Left forelimb (tissue), 1 donor: ENCODE data around the gene SETD4.

Source experiments
- DNase-seq: peaks from one replicate; pipeline ENCODE4 v3.0.0-alpha.2; 2018; ENCODE audit warnings: low spot score

The SETD4 gene

GRCh38 chr21:36047139-36047538 is 13.2 kb downstream of the SETD4 start:
- DNase-seq, result no peak

- no peak for DNase-seq
Measured at GRCh38 chr21:36045993-36046392, 14.3 kb downstream of the SETD4 start.

DNA sequence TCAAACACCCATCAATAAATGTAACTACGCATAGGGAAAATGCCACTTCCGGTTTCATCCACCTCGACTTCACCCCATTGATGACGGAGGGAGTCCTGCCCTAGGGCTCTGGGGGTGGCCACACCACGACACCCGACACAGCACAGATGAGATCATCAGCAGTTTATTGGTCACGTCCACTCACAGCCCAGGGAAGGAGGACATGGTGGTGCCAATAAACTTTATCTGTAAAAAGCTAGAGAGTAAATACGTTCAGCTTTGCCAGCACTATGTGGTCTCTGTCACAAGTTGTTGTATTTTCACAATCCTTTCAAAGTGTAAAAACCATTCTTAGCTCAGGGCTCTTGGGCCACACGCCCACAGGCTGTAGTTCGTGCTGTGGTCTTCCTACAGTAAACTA is 16.3 kb downstream of the SETD4 start:
- DNase-seq, result no peak

- DNase-seq, result no peak
Measured at GRCh38 chr21:36041910-36042309, 18.4 kb downstream of the SETD4 start.

DNA sequence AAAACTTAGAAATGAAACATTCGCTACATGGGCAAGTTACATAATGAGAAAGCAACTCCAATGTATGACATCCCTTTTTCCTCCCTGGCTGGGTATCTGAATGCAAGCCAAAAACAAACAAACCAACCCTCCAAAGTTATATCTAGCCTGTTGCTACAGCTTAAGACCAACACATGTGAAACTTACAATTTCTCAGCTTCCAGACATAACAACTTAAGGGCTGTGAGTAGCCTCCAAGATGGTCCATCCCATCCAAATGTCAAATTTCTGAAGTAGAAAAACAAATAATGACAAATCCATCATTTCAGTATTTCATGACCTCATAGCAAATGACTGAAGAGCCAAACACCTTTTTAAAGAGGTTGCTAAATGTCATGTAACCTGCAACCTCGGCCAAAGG is 19.9 kb downstream of the SETD4 start:
- DNase-seq, result no peak

DNA sequence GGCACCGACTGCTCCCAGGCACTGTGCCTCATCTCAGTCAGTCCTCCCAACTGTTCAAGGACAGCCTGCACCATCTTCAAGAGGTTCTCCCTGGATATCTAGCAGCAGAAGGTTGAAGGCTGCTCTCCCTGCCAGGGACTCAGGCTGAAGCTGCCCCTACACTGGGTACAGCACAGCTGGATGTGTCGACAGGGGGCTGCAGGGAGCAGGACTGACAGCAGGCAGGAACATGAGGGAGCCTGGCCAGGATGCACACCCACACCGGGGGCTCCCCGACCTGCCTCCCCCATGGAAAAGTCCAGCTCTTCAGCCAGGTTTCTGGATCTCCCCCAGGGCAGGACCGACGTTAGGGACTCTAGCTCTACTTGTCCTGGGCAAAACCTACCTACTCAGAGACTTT is 20.5 kb downstream of the SETD4 start:
- no peak for DNase-seq

- no peak for DNase-seq
Measured at GRCh38 chr21:36038701-36039497, 21.4 kb downstream of the SETD4 start.

DNA sequence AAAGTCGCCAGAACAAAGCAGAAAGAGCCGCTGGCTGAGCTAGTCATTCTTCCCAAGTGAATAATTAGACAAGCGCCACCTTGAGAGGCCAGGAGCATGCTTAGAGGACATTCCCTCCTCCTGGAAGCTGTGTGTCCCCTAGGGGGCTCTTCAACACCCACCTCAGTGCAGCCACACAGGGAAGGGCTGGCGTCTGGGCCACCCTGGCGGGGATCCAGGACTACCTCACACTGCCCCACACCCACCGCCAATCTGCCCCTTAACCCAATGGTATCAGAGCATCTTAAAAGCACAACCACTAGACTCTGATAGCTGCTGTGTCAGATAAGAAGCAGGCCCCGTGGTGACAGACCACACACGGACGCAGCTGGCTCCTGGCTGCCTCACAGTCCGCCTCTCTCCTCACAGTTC is 24.9 kb downstream of the SETD4 start:
- no peak for DNase-seq

GRCh38 chr21:36034211-36034913 is 26.0 kb downstream of the SETD4 start:
- DNase-seq, result no peak

DNA sequence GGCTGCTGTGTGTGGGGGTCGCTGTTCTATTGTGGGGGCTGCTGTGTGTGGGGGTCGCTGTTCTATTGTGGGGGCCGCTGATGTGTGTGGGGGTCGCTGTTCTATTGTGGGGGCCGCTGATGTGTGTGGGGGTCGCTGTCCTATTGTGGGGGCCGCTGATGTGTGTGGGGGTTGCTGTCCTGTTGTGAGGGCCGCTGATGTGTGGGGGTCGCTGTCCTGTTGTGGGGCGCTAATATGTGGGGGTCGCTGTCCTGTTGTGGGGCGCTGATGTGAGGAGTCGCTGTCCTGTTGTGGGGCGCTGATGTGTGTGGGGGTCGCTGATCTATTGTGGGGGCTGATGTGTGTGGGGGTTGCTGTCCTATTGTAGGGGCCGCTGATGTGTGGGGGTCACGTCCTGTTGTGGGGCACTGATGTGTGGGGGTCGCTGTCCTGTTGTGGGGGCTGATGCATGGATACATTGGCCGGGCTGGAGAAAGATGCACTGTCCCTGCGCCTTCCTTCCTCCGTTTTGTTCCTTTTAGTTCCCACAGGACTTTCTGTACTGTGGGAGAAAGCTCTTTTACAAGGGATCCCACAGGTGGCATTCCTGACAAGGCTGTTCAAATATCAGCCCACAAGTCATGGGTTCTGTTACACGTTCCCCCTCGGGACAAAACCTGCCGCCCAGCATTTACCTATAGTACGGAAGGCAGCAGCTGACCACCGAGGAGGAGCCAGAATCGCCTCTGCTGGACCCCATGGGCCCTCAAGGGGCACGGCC is 27.5 kb downstream of the SETD4 start:
- no peak for DNase-seq

DNA sequence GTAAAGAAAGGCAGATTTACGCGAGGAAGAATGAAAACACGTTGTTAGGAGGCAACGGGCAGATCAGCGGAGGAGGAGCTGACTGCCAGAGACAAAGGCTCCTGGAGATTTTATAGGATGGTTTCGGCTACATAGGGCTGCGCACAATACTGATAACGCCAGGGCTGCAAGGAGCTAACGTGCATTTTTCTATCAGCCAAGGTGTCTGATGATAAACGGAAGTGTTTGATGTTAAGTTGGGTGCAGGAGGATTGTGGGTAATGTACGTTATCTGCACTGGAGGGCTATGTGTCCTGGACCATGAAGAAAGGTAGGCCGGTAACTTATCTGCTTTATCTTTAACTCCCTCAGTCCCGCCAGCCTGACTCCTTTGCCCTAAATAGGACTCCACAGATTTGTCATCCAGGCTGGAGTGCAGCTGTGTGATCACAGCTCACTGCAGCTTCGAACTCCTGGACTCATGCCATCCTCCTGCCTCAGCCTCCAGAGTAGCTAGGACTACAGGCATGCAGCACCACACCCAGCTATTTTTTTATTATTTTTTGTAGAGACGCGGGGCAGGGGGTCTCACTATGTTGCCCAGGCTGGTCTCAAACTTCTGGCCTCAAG is 29.6 kb downstream of the SETD4 start:
- no peak for DNase-seq

GRCh38 chr21:36029309-36029708 is 31.0 kb downstream of the SETD4 start:
- DNase-seq, result no peak

- peak; percentile 82 for DNase-seq
Measured at GRCh38 chr21:36028127-36029069, 31.9 kb downstream of the SETD4 start.

DNA sequence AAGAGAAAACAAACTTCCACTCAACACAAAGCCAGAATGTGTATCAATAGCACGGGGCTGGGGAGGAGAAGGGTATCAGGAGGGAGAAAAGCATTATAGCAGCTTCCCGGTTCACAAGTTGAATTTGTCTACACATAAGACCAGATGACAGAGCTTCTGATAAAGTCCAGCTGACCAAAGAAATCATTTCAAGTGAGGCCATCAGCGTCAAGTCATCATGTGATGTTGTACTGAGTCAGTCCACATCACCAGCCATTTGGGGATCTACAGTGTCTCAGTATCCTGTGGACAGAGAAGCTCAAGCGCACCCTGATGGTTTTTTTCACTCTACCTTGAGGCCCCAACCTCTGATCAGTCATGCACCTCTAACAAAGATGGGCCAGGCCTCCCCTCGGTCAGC is 33.0 kb downstream of the SETD4 start:
- DNase-seq, result no peak

GRCh38 chr21:36024782-36025181 is 35.5 kb downstream of the SETD4 start:
- no peak for DNase-seq

DNA sequence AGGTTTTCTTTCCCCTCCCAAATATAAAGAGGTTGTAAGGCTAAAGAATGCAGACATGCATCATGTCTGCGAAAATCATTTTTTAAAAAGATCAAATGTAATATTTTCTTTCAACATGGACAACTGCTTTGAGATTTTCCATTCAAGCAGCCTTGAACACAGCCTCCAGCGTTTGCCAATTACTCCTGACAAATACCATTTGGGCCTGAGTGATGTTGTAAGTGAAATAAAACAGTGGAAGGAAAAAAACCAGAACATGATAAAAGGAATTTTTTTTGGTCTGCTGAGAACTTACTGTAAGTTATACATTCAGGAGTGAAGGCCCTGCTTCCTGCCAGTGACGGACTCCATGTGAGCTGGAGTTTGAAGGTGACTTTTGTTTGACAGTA is 37.2 kb downstream of the SETD4 start:
- no peak for DNase-seq

DNA sequence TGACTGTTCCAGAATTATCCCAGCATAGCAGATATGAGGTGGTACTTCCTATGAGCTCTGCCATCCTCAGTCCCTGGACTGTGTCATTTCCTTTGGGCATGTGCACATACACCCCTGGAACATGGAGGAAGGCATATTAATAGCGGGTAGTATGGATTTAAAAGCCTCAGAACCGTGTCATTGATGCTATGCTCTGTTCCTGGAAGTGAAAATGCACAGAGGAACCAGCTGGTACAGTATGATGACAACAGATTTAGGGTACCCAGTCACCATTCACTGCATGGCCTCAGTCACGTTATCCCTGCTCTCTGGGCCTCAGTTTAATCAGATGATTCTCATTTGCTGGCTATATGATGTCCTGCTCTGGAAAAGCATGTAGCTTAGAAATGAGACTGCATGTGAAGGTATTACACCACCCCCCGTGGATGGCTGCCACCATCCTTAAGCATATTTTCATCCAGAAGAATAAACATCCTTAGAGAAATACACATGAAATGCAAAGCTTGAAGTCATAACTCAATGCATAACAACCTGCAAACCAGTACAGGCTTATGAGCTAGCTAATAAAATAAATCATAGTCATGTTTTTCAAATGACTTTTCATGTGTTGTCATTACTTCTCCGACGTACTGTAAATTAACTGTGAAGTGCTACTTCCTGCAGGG is 37.8 kb downstream of the SETD4 start:
- no peak for DNase-seq

- DNase-seq, result no peak
Measured at GRCh38 chr21:36021251-36021837, 39.0 kb downstream of the SETD4 start.

DNA sequence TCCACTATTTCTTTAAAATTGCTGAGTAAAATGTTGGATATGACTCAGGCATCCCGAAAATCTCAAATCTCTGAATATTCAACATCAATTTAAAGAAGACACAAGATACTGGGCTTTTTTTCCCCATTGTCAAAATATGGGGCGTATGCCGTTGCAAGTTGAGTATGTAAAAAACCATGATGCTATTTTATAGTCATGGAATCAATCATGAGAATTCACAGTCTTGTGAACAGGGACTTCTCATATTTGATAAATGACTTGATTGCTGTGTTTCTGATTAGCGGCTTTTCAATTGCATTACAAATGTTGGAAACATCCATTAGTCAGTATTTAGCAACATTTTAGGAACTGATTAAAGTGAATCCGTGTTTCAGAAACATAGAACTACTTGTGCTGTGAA is 45.3 kb downstream of the SETD4 start:
- no peak for DNase-seq

GRCh38 chr21:36010801-36011200 is 49.5 kb downstream of the SETD4 start:
- no peak for DNase-seq
